Immature natural killer cell (primary cell): ENCODE measurements around the gene NRDC. TPM values are rescaled to one million over a fixed set of nuclear protein-coding genes. Genes with fewer than 3 reads are reported as not detected.

Experiments used
- polyA plus RNA-seq, 3 donors: library from polyadenylated mRNA; unstranded; fragments of 300-500 nt; fragmentation: Illumina TruSeq; gene quantifications; one replicate each; pipeline ENCODE4 v1.2.3, GENCODE V29; 2021

Gene NRDC
- polyA plus RNA-seq, 3 donors from 2014 or later: 66.2 to 101 (median 82.2) TPM

Other genes with a start within 250 kb of the NRDC start
- gene RAB3B, start 112.0 kb upstream of the NRDC start, polyA plus RNA-seq: not detected
- 10 to 100 TPM; 28.8 to 31.8 (median 29.1) TPM for gene KTI12, start 155.1 kb upstream of the NRDC start, polyA plus RNA-seq
- 100 to 1,000 TPM in 1 of 3 donors, 10 to 100 TPM in 2; 75.1 to 108 (median 78.1) TPM for gene TXNDC12, start 176.5 kb upstream of the NRDC start, polyA plus RNA-seq
- gene BTF3L4, start 177.6 kb upstream of the NRDC start, polyA plus RNA-seq: 10 to 100 TPM; 52.6 to 70.0 (median 58.7) TPM